Measurements from ENCODE around the gene NOL8. TPM values are rescaled to one million over a fixed set of nuclear protein-coding genes. Genes with fewer than 3 reads are reported as not detected.

The NOL8 gene
- polyA plus RNA-seq, 1 experiment = 8.8 TPM

- Histone ChIP-seq H3K36me3 (ENCODE audit: control insufficient read depth, insufficient read depth, low read length) (peaks cover 2% of the 10 kb centered on the region), H3K4me3 (ENCODE audit: low read depth, low read length) (no peak overlapping the region), H3K27me3 (ENCODE audit: control insufficient read depth, insufficient read depth, low read length) (no peaks in the 10 kb centered on the region)
- CTCF ChIA-PET = interaction anchor here (0.9 to 4.6 kb wide), 3 partner anchors 12 to 156 kb away, joined by 3 to 29 read pairs (median 4); no protein-coding TSS in a partner anchor
- POLR2A ChIA-PET = no interaction called here
- DNase-seq (ENCODE audit: low read depth) = no peak
- TF ChIP-seq CTCF (IDR thresholded peaks at IDR 0.05; ENCODE audit: insufficient read depth, low read depth, low read length) = no peak
Measured at GRCh38 chr9:92290785-92291429, 34.2 kb downstream of the NOL8 start.

GRCh38 chr9:92289708-92290390, 35.3 kb downstream of the NOL8 start:
- ChIA-PET POLR2A (no interaction called here), CTCF (interaction anchor here (1.6 to 4.6 kb wide), 2 partner anchors 10 to 151 kb away, joined by 6 to 29 read pairs; no protein-coding TSS in a partner anchor)
- TF ChIP-seq CTCF (IDR thresholded peaks at IDR 0.05; ENCODE audit: insufficient read depth, low read depth, low read length) = no peak
- DNase-seq (ENCODE audit: low read depth) = peak; percentile 18
- no peaks in the 10 kb centered on the region for H3K27me3 ChIP-seq (ENCODE audit: control insufficient read depth, insufficient read depth, low read length)
- H3K4me3 ChIP-seq (ENCODE audit: low read depth, low read length) = no peak overlapping the region
- peaks cover 5% of the 10 kb centered on the region for H3K36me3 ChIP-seq (ENCODE audit: control insufficient read depth, insufficient read depth, low read length)

GRCh38 chr9:92279302-92279701, 45.8 kb downstream of the NOL8 start:
- no peak for DNase-seq (ENCODE audit: low read depth)
- TF ChIP-seq CTCF (IDR thresholded peaks at IDR 0.05; ENCODE audit: insufficient read depth, low read depth, low read length) = no peak
- H3K27me3 ChIP-seq (ENCODE audit: control insufficient read depth, insufficient read depth, low read length) = no peaks in the 10 kb centered on the region
- ChIA-PET CTCF (interaction anchor here (1.8 to 3.1 kb wide), 3 partner anchors 10 to 141 kb away, joined by 6 to 21 read pairs (median 10); no protein-coding TSS in a partner anchor), POLR2A (no interaction called here)
- peaks cover 17% of the 10 kb centered on the region for H3K36me3 ChIP-seq (ENCODE audit: control insufficient read depth, insufficient read depth, low read length)
- H3K4me3 ChIP-seq (ENCODE audit: low read depth, low read length) = no peak overlapping the region

- no peak for TF ChIP-seq CTCF (IDR thresholded peaks at IDR 0.05; ENCODE audit: insufficient read depth, low read depth, low read length)
- Histone ChIP-seq H3K27me3 (ENCODE audit: control insufficient read depth, insufficient read depth, low read length) (no peaks in the 10 kb centered on the region), H3K36me3 (ENCODE audit: control insufficient read depth, insufficient read depth, low read length) (peaks cover 21% of the 10 kb centered on the region), H3K4me3 (ENCODE audit: low read depth, low read length) (no peak overlapping the region)
- CTCF ChIA-PET = interaction anchor here (0.8 to 3.1 kb wide), 10 partner anchors 9 to 356 kb away, joined by 3 to 21 read pairs (median 4); no protein-coding TSS in a partner anchor
- peak; percentile 79 for DNase-seq (ENCODE audit: low read depth)
- POLR2A ChIA-PET = no interaction called here
Measured at GRCh38 chr9:92278110-92278509, 47.0 kb downstream of the NOL8 start.

- no peak for DNase-seq (ENCODE audit: low read depth)
- Histone ChIP-seq H3K36me3 (ENCODE audit: control insufficient read depth, insufficient read depth, low read length) (peaks cover 23% of the 10 kb centered on the region), H3K4me3 (ENCODE audit: low read depth, low read length) (no peak overlapping the region), H3K27me3 (ENCODE audit: control insufficient read depth, insufficient read depth, low read length) (no peaks in the 10 kb centered on the region)
- TF ChIP-seq CTCF (IDR thresholded peaks at IDR 0.05; ENCODE audit: insufficient read depth, low read depth, low read length) = no peak
- ChIA-PET CTCF (interaction anchor here (0.6 to 3.1 kb wide), 6 partner anchors 8 to 142 kb away, joined by 3 to 21 read pairs (median 6); no protein-coding TSS in a partner anchor), POLR2A (interaction anchor here (0.8 kb wide), 1 partner anchor 67 kb away, joined by 5 read pairs; no protein-coding TSS in a partner anchor)
Measured at GRCh38 chr9:92276331-92277032, 48.7 kb downstream of the NOL8 start.

Measured in BJ (cell line).